ENCODE results near the gene BIRC7. TPM values are rescaled to one million over a fixed set of nuclear protein-coding genes. Genes with fewer than 3 reads are reported as not detected.

The BIRC7 gene
- total RNA-seq, 1 experiment from 2014 or later, result 0.96 TPM

- H3K27ac ChIP-seq (ENCODE audit: low read depth, low read length), result no peak overlapping the region
- TF ChIP-seq ZNF274 (IDR thresholded peaks at IDR 0.05; ENCODE audit: low read depth, low read length) (no peak), CTCF (IDR thresholded peaks at IDR 0.05 in 2 of 3, conservative IDR thresholded peaks at IDR 0.05 in 1 of 3; ENCODE audit: borderline replicate concordance in 1 of 3, insufficient read depth in 1 of 3, low read depth in 2 of 3, low read length in 2 of 3) (no peak), REST (IDR thresholded peaks at IDR 0.05; ENCODE audit: low read depth) (no peak), EZH2phosphoT487 (IDR thresholded peaks at IDR 0.05; ENCODE audit: borderline replicate concordance) (no peak), ELF1 (IDR thresholded peaks at IDR 0.05; ENCODE audit: borderline replicate concordance, low read depth) (no peak), FOSL1 (IDR thresholded peaks at IDR 0.05; ENCODE audit: low read depth) (no peak), SRF (IDR thresholded peaks at IDR 0.05; ENCODE audit: low read depth) (no peak), TCF7L2 (IDR thresholded peaks at IDR 0.05; ENCODE audit: borderline replicate concordance, extremely low read depth, insufficient read depth, insufficient read length) (no peak), EZH2 (IDR thresholded peaks at IDR 0.05) (no peak), ZBTB33 (IDR thresholded peaks at IDR 0.05; ENCODE audit: extremely low read depth, insufficient replicate concordance, low read length) (no peak), ATF3 (IDR thresholded peaks at IDR 0.05) (no peak), SIN3A (IDR thresholded peaks at IDR 0.05; ENCODE audit: low read depth) (no peak), POLR2AphosphoS5 (IDR thresholded peaks at IDR 0.05; ENCODE audit: low read depth, low read length) (no peak), YY1 (IDR thresholded peaks at IDR 0.05; ENCODE audit: extremely low read depth, insufficient replicate concordance, low read depth, low read length) (no peak)
- DNase-seq (ENCODE audit: low read depth, low spot score), result no peak
- H3K27me3 ChIP-seq (ENCODE audit: insufficient read depth, low read length), result no peaks in the 10 kb centered on the region
- ChIA-PET POLR2A (no interaction called here), CTCF (no interaction called here), RAD21 (ENCODE audit: low non-redundant PET in 1 of 2, low total read pairs in 2 of 2, uncharacterized antibody in 2 of 2, unreplicated experiment in 2 of 2) (no interaction called here)
- intact Hi-C loops (cut with micrococcal nuclease), result no loop called here
- no peaks in the 10 kb centered on the region for H3K9me3 ChIP-seq (ENCODE audit: control insufficient read depth in 1 of 2, insufficient read depth in 1 of 2, low read depth in 1 of 2, low read length in 2 of 2)
- no peak for ATAC-seq
- H3K4me2 ChIP-seq (ENCODE audit: low read length), result no peak overlapping the region
- H3K9me2 ChIP-seq (ENCODE audit: insufficient read depth), result no peaks in the 10 kb centered on the region
- H4K20me1 ChIP-seq (ENCODE audit: insufficient read depth), result no peaks in the 10 kb centered on the region
- no TSS peak for BruUV-seq (replicated peaks)
- no peaks in the 10 kb centered on the region; a peak in 1 of 4 replicates for H3K4me1 ChIP-seq (ENCODE audit: control insufficient read depth in 1 of 2, insufficient read depth in 2 of 2, low read length in 2 of 2)
- no peak overlapping the region for H3K4me3 ChIP-seq (replicated peaks in 1 of 2; ENCODE audit: low read depth in 1 of 2, low read length in 2 of 2)
- H3K9ac ChIP-seq (ENCODE audit: low read length), result no peak overlapping the region
- no peaks in the 10 kb centered on the region for H3K36me3 ChIP-seq (ENCODE audit: control insufficient read depth in 1 of 2, insufficient read depth in 2 of 2, low read length in 2 of 2)
- H3K79me2 ChIP-seq (ENCODE audit: insufficient read depth, low read length), result no peaks in the 10 kb centered on the region
- no peak overlapping the region for H2AFZ ChIP-seq (ENCODE audit: low read depth, low read length, poor library complexity, severe bottlenecking)
These were observed 8.0 kb downstream of the BIRC7 start for GRCh38 chr20:63243604-63244247.
